Stimulated activated CD4-positive, alpha-beta T cell treated with anti-CD3 and anti-CD28 coated beads, Interleukin-2, amount 100 ng/mL, for 4 hours (primary cell): ENCODE results near the gene PCSK5.
"Not testable (repeated sequence)": the region's sequence is repeated elsewhere in the genome, so short reads cannot be mapped to it uniquely, and the experiment has no call there.

ENCODE experiments used
- DNase-seq: peaks from one replicate; pipeline ENCODE4 v3.0.0-alpha.2; 2020; ENCODE audit warnings: low read depth

PCSK5 gene

DNA sequence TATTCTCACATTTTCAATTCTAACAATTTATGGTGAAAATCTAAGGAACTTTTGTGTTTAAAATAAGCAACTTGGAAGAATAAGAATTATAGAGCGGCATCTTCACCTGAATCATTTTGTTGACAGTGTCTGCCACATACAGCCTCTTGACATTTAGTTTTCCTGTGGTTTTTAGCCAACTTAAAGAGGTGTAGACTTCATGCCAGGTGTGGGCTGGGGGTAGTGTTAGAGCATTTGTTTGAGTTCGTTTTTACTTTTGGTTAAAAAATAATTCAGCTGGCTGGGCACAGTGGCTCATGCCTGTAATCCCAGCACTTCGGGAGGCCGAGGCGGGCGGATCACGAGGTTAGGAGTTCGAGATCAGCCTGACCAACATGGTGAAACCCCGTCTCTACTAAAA lies 72.8 kb downstream of the PCSK5 start:
- DNase-seq = not testable (repeated sequence)

DNA sequence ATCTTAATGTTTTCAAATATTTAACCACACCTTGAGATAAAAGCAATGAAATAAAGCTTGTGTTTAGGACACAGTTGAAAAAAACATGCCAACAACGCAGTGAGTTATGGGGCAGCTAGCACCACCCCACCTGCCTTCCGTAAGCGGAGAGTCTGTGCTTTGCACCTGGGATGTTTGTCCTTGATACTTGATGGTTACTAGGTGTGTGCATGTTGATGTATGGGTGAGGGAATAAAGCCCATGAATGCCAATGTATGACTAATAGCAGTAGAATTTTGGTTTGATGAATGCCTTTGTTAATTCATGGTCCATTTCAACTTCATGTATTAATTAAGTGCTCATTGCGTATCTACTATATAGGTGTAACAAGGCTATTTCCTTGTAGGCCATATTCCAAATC lies 74.0 kb downstream of the PCSK5 start:
- no peak for DNase-seq

DNA sequence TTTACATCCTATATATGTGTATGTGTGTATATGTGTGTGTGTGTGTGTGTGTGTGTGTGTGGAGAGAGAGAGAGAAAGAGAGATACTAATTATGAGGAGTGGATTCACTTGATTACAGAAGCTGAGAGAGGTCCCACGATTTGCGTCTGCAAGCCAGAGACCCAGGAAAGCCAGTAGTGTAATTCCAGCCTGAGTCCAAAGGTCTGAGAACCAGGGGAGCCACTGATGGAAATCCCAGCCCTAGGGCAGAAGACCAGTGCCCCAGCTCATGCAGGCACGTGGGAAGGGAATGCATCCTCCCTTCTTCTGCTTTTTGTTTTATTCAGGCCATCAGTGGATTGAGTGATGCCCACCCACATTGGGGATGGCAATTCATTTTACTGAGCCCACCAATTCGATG lies 74.8 kb downstream of the PCSK5 start:
- DNase-seq = no peak

DNA sequence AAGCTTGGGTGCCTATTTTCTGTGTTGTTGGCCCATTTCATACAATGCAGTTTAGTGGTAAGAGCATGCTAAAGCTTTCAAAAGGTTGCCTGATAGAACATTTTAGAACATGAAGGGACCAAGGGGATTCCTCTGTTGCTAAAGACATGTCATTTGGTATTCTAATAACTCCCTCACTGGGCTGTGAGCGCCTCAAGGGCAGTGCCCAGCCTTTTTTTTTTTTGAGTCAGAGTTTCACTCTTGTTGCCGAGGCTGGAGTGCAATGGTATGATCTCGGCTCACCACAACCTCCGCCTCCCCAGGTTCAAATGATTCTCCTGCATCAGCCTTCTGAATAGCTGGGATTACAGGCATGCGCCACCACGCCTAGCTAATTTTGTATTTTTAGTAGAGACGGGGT lies 77.1 kb downstream of the PCSK5 start:
- no peak for DNase-seq

DNA sequence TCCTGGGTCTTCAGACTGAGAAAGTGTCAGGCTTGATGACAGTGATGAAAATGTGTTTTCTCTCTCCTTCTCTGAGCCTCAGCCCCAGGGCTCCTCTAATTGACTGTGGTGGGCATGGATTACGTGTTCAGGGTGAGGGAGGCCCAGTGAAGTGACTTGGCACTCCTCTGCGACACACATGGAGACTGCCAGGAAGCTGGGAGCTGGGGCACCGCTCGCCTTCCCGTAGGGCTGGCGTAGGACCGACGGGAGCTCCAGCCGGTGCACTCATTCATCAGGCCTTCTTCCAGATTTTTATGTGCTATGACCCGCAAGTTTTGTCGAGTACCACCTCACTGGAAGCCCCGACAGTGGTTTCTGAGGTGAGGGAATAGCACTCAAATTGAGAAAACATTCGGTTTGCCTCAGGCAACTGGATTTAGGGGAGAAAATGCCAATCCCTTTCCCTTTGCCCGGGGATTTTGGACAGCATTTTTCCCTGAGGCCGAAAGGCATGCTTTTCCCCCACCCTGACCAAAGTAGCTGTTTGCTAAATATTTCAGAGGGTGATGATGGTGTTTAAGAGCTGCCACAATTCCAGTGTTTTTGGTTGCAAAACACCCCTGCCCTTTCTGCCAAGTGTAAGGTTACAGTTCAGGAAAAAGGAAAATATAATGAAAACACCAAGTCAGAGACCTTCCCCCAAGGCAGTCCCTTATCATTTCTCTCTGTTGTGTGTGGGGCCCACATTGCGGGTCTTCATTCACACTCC lies 83.7 kb downstream of the PCSK5 start:
- DNase-seq = no peak

DNA sequence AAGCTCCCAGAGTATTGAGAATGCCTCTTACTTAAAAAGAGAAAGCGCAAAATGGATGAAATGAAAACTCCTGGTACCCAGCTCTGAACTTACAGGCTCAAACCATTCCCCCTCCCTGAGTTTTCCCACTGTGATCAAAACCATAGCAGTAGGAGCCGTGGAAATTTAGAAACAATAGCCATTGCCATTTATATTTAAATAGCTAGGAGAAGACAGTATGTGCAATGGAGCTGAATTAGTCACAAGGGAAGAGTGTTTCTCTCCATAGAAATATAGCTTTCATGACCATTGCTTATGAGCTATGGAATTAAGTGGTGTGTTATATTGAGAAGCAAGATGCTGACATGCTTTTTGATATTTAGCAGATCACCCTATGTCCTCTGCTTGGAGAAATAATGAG lies 84.6 kb downstream of the PCSK5 start:
- DNase-seq = no peak

DNA sequence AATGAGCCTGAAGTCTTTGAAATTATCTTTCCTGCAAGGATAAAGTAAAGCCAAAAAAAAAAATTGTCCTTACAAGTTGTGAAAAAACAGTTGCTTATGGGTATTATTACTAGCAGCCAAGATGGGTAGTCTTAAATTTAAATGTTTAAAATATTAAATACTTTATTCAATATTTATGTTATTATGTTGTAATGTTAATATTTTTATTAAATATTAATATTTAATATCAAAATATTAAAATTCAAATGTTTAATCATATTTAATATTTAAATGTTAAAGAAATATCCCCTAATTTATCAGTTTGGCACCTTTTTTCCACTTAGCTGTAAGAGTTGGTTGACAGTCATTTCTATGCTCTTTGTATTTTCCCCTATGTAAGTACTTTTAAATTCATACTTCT lies 86.1 kb downstream of the PCSK5 start:
- DNase-seq = no peak

DNA sequence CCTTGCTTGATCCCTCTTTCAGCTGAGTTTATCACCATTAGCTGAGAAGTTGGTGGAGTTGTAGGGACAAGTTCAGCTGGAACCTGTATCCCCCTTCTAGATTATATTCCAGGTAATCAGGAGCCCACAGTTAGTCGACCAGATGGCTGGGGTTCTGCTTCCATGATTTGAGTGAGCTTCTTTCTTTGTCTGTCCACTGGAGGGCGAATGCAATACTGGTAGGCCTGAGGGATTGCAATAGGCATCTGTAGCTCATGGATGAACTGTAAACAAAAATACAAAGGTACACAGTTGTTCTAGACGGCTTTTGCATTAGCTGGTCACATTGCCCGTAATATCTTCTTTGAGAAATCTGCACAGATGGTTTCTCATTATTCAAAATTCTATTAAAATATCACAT lies 88.9 kb downstream of the PCSK5 start:
- no peak for DNase-seq

DNA sequence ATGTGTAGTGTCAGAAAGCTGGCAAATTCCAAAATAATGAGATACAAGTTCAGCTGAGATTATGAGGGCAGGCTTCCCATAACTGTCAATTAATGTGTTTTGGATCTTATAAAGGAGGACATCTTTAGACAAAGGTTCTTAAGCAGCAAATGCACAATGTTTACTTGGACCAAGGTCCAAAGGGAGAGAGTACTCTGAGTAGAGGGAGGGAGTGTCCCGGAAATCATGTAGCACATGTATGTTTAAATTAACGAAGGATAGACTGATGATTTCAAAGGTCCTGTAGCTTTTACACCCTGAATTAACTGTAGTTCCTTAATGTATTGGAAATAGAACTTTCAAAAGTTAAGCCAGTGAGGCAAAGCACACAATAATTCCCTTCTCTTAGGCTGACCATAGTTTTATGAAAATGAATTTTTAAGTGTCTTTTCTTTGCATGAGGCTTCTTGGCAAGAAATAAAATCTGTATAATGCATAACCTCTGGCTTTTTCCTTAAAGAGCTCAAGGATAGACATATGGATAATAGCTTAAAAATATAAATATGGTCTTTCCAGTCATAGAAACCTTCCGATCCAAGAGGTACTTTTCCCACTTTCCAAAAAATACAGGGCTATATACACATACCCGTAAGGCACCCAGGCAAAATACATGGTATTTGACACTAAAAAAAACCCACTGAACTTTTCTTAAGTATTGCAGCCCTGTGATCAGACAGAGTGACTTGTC lies 93.0 kb downstream of the PCSK5 start:
- DNase-seq = no peak

DNA sequence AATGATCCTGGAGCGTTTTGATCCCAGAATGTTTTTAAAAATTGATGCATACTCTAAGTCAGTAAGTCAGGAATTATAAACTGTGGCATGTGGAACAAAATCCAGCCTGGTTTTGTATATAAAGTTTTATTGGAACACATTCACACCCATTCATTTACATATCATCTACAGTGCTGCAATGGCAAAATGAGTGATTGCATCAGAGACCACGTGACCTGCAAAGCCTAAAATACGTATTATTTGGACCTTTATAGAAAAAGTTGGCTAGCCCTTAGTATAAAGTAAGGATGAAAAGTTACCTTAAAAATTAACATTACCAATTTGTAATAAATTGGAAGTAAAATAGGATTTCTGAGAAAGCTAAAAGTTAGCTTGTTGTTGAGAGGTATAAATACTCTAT lies 95.0 kb downstream of the PCSK5 start:
- DNase-seq = no peak

DNA sequence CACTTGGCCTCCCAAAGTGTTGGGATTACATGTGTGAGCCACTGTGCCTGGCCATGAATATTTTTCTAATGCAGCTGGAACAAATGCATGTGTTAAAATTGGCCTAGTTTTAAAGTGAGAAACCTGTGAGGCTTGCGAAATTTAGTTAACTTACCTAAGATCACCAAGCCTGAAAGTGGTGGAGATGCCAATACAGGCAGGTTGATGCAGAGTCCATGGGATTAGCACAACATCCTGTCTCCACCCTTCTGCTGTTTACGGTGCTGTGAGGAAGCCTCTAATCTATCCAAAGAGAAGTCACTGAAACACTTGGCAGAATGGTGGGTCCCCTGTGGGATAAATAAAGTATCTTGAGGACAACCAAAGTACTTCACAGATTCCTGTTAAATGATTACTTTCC lies 98.2 kb downstream of the PCSK5 start:
- DNase-seq = no peak

DNA sequence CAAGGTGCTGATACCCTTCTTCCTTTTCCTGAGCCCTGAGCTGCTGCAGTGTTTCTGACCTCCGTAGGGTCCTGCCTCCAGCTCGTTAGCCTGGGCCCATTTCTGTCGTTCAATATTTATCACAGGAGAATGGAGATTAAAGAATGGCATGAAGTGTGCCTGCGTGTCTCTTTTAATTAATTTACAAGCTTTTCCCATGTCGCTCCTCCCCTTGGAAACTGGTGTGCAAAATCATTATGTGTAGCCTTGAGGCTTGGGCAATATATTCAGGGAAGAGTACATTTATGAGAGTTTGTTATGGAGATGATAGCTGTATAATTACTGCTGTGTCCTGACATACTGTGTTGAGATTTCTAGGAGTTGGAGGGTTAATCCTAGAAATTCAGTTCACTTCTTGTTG lies 99.7 kb downstream of the PCSK5 start:
- DNase-seq = no peak

DNA sequence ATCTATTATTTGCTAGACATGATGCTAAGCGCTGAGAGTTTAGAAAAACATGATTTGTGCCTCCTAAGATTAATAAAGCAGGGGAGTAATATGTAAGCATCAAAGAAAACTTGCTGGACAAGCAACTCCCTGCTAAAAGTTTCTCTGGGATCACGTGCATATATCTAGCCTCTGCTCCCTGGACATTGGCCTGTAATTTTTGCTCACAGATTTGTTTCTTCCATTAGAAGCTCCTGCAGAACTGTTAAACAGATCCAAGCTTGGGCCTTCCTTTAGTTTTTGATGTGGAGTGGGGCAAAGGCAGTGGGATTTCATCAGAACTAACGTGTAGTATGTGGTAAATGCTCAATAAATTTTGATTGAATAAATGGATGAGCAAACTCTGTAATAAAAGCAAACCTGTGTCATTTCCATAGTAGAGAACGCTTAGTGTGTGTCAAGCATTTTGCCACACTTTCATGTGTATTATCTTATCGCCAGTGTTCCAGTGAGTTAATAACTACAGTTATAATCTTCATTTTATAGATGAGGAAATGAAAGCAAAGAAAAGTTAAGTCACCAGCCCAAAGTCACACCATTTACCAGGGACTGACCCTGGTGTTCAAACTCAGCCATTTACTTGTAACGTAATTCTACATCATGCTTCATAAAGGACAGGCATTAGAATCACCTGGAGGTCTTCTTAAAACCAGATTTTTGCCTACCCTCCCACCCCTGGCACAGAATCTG lies 100.3 kb downstream of the PCSK5 start:
- DNase-seq = no peak

DNA sequence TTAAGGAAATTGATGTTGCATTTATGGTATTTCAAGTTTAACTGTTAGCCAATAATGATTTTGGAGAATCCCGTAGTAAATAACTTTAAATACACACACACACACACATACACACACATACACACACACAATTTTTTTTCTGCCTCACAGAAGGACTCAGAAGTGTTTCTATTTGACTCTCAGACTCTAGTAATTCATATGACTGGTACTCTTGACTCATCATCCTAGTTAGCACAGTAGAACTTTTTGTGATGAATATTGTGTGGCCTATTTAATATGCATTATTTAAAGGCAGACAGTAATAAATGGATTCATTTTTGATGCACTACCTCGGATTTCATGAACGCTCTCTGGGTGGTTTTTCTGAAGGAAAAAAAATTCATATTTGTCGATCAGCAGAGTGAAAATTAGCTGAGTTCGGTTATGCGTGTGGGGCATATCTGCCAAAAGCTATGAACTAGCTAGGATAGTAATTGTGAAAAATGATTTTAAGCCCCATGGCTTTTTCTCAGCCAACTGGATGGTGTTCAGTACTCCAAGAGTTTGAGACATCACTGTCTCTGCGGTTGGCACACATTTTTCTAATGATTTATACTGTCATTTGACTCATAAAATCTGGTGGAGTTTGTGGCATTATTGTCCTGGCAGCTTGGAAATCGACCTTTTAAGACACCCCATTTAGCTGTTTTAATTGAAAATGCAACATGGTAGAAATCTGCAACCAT lies 102.2 kb downstream of the PCSK5 start:
- DNase-seq = no peak

DNA sequence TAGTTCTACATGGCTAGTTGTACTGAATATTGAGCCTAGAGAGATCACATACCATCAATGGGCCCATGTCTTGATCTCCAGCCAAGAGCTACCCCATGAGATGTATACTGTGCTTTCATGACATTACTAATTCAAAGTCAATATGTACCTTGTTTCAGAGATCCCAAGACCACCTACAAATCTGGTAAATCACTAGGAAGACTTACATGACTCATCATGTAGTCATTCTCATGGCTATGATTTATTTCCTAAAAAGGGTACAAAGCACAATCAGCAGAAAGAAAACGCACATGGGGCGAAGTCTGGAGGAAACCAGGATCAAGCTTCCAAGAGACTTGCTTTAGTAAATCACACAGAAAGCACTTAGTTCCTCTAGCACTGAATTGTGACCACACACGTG lies 103.0 kb downstream of the PCSK5 start:
- no peak for DNase-seq

DNA sequence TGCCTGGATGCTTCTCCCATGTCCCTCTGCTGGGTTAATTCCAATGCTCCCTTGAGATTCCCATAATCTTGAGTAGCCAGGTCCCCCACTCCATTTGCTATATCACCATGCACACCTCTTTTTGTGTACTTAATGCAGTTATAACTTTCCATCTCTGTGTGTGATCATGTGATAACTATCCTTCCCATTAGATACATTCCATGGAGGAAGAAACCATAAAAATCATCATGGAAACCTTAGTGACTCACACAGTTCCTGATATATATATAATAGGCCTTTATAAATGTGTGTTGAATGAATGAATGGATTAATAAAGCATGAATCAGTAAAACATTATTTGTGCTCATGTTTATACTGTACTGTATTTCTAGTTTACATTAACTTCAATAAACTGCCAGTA lies 104.6 kb downstream of the PCSK5 start:
- no peak for DNase-seq

DNA sequence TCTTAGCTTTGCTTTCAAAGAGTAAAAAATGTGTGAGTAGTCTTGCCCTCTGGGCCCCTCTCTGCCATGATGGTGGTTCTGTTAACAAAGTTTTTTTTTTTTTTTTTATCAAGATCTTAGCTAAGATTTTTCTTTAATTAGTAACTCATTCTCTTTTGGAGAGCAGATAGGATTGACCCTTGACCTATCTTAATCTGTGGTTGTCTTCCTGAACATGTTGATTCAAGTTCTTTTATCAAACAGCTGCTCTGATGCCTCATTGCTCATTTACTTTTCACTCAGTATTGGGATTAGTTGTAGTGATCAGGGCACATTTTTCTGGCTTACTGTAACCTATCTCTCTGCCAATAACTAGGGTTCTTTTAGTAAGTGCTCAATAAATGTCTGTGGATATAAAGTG lies 106.3 kb downstream of the PCSK5 start:
- DNase-seq = no peak

DNA sequence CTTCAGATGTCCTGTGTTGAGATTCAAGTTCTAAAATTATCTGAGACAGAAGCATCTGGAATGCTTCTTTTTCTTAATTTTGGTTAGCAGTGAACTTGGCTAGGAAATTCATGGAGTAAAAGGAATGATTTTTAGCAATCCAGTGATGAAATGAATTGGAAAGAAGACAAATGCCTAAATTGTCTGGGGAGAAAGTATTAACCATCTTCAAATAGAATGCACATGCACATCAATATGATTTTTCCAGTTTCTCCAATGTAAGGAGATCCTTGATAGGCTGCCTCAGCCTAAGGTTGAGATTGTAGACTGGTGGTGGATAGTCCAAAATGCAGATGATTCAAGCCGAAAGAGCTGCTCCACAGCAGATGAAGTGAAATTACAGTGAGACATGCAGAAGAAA lies 106.7 kb downstream of the PCSK5 start:
- DNase-seq = no peak

DNA sequence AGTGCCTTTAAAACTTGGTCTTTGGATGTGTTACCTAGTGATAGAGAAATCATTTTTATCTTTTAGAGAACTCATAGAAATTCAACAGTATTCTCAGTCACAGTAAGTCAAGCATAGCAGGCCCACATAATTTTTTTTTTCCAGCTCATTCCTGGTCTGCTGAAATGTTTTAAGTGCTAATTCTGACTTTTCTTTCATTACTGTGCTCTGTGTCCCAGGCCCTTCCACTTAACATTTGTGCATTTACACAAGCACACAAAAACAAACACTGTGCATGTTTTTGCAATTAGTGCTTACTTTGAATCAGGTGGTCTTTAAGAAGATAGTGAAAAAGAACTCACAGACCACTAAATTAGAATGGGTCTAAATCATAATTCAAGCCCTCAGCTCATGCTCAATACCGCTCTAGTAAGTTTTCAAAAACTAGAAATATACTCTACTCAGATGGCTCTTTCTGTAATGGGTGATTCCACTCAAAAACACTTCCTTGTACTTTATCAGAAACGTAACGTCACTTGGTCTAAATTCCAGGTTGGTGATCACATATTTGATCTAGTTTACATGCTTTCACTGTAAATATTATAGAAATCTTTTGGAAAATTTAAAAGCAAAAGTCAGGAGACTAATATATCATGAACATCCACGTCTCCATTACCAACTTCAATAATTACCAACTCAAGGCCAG lies 107.8 kb downstream of the PCSK5 start:
- DNase-seq = no peak

DNA sequence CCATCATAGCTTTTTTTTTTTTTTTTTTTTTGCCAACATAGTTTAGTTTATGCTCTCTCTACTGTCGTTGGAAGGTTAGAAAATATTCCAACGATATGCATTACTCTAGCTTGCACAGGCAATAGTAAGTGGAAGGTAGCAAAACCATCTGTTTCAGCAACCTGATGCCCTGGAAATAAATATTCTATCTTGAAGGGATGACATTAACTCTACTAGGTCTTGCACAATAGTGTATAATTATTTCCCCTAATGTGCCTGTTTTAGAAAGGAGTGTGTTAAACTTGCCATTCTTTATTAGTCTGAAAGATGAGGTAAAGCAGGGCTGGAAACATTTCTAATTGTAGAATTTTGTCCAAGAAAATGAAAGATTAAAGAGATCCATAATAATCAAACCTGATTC lies 111.0 kb downstream of the PCSK5 start:
- no peak for DNase-seq

DNA sequence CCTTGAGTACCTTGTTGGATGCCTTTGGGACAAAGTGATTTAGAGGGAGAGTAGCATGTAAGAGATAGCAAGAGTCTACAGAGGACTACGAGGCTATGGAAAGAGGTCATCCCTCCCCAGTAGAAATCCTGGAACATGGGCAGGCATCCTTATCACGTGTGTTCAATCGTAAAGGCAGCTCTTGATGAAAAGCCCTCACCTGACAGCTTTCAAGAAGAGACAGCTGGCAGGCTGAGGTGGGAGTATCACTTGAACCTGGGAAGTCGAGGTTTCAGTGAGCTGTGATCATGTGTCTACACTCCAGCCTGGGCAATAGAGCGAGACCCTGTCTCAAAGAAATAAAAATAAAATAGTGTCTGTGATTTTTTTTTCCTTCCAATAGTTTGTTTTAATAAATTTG lies 112.6 kb downstream of the PCSK5 start:
- no peak for DNase-seq

DNA sequence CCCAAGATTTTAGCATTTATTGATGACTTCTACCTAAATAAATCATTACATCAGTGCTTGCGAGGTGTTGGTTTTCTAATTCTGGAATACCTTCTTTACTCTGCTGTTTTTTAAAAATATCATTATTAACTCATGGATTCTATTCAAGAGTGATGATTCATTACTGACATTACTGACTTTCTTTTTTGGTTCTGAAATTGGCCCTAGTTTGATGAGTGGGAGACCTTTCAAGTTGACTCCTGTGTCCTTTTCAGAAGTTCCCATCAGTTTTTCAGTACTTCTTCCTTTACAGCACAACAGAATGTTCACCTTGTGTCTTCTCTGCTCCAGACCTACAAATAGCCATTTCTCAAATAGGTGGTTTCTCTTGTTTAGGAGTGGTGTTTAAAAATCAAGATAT lies 114.1 kb downstream of the PCSK5 start:
- no peak for DNase-seq
